Limb (tissue), 2 donors: ENCODE results near the gene TBCCD1.

ENCODE experiments used
- DNase-seq, 2 donors: peaks; one replicate each; pipeline ENCODE4 v3.0.0-alpha.2; 2016; ENCODE audit errors: extremely low spot score in 2 of 2

TBCCD1 gene, protein sequence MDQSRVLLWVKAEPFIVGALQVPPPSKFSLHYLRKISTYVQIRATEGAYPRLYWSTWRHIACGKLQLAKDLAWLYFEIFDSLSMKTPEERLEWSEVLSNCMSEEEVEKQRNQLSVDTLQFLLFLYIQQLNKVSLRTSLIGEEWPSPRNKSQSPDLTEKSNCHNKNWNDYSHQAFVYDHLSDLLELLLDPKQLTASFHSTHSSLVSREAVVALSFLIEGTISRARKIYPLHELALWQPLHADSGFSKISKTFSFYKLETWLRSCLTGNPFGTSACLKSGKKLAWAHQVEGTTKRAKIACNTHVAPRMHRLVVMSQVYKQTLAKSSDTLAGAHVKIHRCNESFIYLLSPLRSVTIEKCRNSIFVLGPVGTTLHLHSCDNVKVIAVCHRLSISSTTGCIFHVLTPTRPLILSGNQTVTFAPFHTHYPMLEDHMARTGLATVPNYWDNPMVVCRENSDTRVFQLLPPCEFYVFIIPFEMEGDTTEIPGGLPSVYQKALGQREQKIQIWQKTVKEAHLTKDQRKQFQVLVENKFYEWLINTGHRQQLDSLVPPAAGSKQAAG

DNA sequence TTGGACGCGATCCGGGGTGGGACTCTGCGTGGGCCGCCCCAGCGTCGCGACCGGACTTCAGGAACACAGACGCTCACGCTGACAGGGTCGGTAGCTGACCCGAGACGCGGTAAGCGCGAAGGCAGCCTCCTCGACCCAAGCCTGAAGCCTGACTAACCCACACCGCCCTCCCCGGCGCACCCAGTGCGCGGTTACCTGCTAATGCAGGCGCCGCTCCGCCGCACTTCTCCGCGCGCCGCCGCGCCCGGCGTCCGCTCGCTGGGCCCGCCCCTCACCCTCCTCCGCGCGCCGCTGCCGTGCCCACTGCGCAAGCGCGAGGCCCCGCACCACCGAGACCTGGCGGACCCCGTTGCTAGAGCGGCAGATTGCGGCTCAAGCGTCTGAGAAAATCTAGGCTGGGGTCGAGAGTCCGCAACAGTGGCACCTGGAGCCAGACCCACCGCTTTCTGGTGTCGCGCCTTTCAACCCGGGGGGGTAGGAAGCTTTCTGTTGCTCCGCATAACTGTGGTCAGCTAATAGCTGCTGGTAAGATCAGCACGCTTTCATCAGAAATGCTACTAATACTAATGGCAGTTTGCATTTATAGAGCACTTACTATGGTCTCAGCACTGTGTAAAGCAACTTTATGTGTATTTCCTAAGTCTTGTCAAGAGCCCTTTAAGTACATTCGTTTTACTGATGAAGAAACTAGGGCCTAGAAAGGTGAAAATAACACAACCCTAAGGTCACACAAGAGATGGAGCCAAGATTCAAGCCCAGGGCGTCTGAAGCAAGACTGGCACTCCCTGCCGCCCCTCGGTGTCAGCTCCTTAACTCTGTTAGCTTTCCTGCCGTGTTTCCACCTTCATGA lies at the start of gene TBCCD1:
TSS of gene TBCCD1 (minus strand) at position 268 of the 850 bp plus-strand sequence. CDS start 3,010 bp downstream, outside the sequence.
- DNase-seq, result peak; percentile 92 to 99

DNA sequence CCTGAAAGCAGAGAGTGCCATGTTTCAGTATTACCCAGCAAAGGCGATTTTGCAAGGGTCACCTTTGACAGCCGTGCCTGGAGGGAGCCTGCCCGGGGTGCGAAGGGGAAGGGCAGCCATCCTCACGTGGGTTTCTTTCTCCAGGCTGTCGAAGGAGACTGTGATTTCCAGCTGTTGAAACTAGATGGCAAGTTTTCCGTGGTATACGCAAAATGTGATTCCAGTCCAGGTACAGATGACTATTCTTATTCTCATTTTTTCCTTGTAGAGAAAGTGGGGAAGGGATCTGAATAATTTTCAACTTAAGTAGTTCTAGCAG lies 49.1 kb upstream of the TBCCD1 start:
- no peak for DNase-seq

DNA sequence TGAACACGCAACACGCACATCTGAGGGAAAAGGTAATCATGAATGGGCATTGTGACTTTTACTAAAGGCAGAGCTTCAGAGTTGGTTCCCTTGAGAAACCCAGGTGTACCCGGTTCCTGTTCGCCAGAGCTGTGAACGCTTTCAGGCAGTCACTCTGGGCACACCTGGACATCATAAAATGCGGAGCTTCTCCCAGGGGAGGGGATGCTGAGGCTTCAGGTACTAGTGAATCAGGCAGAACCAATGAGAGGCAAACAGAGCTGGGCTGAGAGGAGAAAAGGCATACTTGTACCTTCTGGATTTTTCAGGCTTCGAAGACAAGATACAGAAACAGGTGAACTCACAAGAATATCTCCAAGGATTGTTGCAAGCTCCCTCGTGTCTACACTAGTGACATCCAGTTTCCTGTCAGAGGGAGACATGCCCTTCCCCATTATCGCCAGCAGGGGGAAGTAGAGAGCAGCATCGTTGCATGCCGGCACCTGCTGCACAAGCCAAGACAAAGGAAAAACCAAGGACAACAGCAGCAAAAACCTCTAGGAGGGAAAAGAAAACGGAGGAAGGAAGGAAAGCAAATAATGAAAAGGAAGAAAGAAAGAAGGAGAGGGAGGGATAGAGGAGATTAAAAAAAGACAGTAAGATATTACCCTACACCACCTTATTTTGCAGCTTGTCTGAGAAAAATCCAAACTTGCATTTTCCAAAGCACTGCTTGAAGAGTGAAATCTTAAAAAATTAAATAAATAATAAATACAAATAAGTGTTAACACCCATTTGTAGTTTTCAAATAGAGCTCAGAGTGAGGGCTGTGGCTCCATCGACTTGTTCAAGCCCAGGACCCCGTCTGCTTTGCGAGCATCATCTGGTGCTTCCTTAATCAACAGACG lies 47.7 kb upstream of the TBCCD1 start:
- DNase-seq, result peak; percentile 58 to 85

DNA sequence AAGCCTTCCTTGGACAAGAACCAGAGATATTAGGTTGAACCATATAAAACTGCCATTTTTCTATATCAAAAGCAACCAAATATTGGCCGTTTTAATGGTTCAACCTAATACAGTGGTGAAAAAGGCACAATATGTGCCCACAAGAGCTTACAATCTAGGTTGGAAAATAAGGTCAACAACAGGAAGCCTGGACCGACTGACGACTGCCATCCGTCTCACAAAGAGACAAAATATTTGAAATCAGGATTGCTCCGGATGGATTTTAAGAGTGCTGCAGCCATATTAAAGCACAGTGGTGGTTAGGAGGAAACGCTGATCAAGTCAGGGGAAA lies 47.1 kb upstream of the TBCCD1 start:
- DNase-seq, result no peak

DNA sequence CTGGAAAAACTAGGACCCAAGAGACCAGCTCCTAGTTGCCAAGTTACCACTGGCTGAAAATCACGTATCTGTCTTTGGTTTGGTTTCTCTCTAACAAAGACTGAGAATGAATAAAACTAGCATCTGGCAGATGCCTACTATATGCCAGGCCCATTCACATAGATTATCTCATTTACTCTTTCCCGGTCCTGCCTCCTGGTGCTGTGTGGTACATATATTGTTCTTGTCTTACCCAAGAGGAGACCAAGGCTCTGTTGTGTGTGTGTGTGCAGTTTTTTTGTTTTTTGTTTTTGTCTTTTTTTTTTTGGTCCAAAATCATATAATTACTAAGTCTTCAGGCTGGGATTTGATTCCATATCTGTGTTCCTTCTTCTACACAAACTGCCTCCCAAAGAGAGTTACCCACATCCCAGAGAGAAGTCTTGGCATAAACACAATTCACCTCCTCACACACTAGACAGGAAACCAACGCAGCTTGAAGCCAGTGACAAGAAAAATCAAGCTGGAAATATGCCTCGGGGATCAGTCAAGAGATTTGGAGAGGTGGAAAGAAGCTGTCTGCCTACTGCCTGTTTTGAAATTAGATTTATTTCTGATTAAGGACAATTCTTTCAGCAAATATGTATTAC lies 46.6 kb upstream of the TBCCD1 start:
- no peak for DNase-seq

DNA sequence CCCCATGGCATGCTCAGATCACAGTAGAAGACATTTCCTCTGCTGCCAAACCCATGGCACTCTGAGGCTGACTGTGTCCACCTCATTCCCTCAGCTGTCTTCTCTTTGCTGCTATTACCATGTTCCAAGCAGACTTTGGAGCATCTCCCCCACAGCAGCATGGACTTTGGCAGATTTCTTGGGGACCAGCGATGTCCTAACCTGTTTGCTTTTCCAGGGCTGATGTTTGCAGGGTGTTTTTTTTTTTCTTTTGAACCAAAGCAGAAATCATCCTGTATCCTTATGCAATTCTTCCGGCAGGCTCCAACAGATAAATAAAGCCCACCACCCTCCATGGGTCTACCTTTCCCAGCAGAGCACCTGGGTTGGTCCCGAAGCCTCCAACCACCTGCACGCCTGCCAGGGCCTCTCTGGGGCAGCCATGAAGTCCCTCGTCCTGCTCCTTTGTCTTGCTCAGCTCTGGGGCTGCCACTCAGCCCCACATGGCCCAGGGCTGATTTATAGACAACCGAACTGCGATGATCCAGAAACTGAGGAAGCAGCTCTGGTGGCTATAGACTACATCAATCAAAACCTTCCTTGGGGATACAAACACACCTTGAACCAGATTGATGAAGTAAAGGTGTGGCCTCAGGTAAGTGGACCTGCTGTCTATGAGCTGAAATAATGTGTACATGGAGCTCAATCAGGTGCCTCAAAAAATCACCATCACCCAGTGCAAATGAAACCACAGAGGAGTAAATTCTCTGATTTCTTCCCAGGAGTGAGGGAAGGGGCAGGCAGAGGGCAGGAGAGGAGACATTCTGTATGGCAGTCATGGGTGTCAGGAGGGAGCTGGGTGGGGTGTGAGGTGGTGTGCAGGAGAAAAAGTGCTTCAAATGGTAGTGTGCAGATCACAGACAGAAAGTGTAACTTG lies 45.8 kb upstream of the TBCCD1 start, which contains the start of gene AHSG:
TSS of gene AHSG (plus strand) at position 340 of the 916 bp plus-strand sequence. CDS start at position 422, 82 bp downstream.
- DNase-seq, result no peak

DNA sequence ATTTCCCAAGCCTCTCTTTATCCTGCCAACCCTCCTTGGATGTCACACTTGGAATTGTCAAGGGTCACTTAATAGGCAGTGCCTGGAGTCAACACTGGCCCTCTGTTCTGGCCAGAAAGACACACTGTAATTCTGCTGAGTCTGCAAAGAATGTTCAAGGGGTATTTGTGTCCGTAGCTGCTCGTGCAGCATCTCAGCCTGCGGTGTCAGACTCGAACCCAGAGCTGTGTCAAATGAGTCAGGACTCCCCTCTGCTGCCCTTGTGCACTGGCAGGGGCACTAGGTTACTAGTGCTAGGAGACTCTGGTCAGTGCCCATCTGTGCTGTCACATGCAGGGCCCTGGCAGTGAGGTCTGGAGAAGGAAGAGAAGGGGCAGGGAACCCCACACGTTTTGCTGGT lies 44.9 kb upstream of the TBCCD1 start:
- no peak for DNase-seq

DNA sequence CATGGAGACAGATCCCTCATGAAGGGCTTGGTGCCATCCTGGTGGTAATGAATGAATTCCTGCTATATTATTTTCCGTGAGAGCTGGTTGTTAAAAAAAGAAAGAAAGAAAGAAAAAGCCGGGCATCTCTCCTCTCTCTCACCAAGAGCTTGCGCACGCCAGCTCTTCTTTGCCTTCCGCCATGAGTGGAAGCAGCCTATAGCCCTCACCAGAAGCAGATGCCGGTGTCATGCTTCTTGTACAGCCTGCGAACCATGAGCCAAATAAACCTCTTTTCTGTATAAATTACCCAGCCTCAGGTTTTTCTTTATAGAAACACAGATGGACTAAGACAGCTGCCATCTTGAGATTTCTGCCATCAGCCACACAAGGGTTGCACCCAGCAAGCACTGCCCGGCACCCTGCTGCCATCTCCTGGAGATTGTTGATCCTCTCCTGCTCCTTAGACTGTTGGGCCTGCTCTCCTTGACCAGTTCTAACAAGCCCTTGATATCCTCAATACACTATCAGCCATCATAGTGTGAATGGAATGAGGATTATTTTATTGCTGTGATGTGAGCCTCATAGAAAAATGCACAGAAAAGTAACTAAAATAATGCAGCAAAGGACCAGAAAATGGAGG lies 42.2 kb upstream of the TBCCD1 start:
- DNase-seq, result no peak

DNA sequence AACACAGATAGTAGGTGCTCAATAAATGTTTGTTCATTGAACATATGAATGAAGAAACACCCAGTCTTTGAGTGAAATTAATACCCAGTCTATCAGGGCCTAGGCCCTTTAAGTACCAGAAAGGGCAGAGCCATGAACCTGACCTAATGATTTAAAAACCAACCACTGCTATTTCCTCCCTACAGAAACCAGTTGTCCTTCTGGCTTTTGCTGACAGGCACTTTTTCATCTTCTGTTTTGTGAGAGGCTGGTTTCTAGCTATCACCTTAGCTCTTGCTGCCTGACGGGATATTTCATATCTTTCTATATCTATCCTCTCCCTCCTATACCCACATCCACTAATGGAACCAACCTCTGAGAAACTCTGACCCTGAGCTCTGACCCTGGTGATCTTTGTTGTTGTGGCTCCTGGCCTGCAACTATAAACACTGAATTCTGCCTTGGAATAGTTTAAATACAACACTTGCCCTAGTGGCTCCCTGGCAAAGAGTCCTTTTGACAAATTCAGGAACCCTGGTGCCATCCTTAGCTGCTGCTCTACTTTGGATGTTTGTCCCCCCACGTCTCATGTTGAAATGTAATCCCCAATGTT lies 41.6 kb upstream of the TBCCD1 start:
- no peak for DNase-seq

DNA sequence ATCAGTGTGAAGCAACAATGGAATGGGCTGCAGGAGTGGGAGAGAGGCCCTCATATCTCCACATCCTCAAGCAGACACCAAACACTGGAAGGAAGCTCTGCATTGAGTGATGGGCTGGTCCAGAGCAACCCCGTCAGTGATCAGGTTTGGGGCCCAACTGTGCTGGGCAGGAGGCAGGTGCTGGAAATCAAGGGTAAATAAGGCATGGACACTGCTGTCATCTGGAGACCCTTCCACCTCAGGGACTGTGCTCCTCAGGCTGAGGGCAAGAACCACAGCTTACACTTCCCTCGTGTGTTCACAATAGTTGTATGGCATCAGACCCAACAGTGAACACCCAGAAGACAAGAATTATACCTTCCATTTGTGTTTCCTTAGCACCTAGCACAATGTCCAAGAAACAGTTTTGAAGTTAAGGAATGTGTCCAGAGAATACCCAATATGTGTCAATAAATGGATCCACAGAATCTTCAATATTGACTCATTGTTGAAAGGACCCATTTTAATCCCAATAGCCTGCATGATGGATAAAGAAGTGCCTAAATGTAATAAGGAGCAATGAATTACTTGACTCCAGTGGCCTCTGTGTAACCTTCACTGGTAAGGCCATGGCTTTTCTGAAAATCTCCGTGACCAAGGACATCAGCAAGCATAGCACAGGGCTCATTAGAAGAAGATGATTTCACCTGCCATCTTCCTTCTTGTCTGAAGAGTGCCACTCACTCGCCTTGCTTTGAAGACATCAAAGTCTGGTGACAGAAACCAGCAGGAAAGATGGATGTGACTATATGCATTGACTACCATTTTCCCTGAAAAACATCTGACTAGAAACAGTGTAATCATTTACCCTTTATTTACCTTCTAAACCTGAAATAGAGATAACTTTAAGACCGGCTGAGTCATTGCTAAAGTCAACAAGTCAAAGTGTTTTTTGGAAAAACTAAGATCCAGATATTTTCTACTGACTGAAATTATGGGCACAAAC lies 38.7 kb upstream of the TBCCD1 start:
- no peak for DNase-seq

DNA sequence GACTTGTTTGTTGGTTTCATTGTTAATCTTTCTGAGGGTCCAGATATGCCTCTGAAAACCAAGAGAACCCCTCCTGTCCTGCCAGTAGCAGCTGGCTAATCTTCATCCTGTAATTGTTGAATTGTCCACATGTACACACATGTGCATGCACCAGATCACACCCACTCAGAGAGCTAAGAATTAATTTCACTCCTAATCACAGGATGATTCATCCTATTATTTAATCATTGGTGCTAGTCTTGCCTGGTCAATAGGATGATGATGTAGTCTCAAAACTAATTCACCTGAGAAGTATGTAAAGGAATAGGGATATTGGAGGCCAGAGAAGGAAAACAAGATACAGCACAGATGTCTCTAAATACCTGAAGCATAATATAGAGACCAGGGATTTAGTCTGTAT lies 37.9 kb upstream of the TBCCD1 start:
- DNase-seq, result no peak

DNA sequence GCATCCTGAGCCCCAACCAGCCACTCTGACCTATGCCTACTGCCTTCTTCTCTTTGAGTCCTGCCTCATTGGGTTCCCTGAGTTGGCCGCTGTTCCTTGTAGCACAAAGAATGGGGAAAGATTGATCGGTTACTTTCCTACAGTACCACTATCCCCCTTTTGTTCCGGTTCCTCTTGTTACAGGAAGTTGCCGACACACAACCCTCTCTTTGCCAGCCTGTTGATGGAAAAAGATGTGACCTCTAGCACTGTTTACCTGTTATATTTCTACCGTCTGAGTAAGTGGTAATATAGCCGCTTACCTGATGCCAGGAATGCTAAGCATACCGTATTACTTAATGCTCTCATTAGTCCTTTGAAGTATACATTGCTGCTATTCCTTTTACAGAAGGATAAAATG lies 36.0 kb upstream of the TBCCD1 start:
- DNase-seq, result no peak

DNA sequence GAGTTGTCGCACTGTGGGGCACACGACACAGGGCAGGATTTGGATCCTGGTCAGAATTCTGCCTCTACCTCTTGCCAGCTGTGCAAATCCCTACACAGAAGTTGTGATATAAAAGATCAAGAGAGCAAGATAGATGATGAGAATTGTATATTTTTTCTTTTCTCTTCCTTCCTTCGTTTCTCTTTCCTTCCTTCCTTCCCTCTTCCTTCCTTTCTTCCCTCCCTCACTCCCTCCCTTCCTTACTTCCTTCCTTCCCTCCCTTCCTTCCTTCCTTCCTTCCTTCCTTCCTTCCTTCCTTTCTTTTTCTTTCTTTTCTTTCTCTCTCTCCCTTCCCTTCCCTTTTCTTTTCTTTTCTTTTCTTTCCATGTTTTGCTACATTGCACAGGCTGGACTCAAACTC lies 33.8 kb upstream of the TBCCD1 start:
- DNase-seq, result no peak

DNA sequence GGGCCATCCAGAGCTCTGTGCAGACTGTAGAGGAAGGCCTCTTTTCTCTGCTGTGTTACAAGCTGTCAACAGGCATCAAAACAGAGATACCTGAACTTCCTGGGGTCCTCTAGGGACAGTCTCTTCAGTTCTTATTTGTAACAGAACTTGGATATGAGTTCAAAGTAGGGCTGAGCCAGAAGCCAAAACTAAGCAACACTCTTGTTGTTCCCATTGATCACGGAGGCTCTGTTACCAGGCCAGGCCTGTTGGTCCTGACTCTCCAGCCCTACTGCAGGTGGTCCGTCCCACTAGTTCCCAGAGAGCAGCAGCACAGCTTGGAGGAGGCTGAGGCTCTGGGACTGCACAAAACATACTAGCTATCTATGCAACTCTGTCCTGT lies 32.6 kb upstream of the TBCCD1 start:
- no peak for DNase-seq

DNA sequence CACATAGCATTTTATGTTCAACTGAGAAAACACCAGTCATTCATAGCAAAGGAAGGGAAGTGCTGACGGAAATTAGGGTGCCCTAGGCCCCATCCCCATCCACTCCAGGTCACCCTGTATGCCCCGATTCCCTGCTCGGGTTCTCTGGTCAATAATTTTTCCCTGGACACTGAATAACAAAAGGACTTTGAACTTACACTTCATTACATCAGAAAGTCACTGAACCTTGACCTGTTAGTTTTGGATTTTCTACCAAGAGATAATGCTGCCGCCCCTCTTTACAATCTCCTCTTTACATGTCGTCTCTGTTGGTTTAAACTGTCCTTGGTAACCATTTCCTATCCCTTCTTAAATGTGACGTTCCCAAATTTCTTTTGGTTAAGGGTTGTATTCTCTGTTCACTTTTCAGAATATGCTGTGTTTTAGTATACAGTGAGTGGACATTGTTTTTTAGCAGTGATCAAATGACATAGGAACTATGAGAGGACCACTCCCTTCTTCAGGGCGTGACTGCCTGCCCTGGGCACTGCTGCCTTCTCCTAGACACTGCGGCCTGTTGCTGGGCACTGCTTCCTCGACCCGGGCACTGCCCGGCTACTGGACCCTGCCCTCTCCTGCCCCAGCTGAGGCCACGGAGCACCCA lies 32.1 kb upstream of the TBCCD1 start:
- no peak for DNase-seq

DNA sequence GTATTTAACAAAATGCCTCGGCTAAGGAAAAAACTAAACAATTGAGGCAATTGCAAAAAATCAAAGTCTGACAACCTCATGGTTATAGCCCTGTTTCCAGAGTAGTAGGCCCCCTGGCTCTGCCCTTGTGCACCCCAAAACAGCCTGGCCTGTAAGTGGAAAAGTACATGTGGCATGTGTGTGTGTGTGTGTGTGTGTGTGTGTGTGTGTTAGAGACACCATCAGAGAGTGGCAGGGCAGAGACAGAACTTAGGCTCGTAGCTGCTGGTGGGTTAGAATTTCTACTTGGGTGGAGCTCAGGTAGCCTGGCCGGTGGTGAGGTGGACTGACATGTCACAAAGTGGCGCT lies 31.6 kb upstream of the TBCCD1 start:
- DNase-seq, result no peak

DNA sequence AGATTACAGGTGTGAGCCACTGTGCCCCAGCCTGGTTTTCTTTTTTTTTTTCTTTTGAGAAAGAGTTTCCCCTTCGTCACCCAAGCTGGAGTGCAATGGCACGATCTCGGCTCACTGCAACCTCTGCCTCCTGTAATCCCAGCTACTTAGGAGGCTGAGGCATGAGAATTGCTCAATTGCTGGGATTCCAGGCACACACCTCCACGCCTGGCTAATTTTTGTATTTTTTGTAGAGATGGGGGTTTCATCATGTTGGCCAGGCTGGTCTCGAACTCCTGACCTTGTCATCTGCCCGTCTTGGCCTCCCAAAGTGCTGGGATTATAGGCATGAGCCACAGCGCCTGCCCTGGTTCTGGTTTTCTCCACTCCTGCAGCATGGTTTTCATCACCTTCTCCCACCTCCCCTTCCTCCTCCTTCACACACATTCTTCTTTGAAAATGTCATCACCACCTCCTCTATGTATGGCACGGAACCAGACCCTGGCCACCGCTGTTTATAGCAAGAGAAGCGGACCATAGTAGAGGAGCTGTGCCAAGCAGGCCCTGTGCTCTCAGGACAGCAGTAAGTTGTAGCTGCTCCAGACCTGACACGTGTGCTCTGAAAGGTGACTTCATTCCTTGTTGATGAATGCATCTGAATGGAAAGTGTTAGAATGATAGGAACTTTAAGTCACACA lies 31.1 kb upstream of the TBCCD1 start:
- DNase-seq, result peak in 1 of 2 donors; percentile 41
